ENCODE results near the gene NFKB1. TPM values are rescaled to one million over a fixed set of nuclear protein-coding genes. Genes with fewer than 3 reads are reported as not detected.

The NFKB1 gene
- total and polyA plus RNA-seq, 9 donors: 18.6 to 45.0 (median 36.6) TPM

- Histone ChIP-seq H3K9me3 (no peaks in the 10 kb centered on the region), H3K27ac (no peak overlapping the region), H3K27me3 (no peaks in the 10 kb centered on the region), H3K36me3 (no peaks in the 10 kb centered on the region), H3K4me3 (no peak overlapping the region), H3K4me1 (ENCODE audit: insufficient read depth) (no peaks in the 10 kb centered on the region)
- TF ChIP-seq POLR2A (IDR thresholded peaks at IDR 0.05): no peak
- TF ChIP-seq EP300 (IDR thresholded peaks at IDR 0.05): no peak
- no peak for TF ChIP-seq CTCF (IDR thresholded peaks at IDR 0.05)
- no peak for DNase-seq
- 71 to 79% (median 71%) methylated on average over 4 of the region's 4 CpGs for WGBS, 3 donors
- intact Hi-C loops (cut with DNase I): no loop called here
Measured at GRCh38 chr4:102541697-102542096, 40.5 kb downstream of the NFKB1 start.

- no peak overlapping the region for H3K4me3 ChIP-seq
- H3K9me3 ChIP-seq: no peaks in the 10 kb centered on the region
- no peaks in the 10 kb centered on the region for H3K36me3 ChIP-seq
- TF ChIP-seq CTCF (IDR thresholded peaks at IDR 0.05): no peak
- no peak for TF ChIP-seq POLR2A (IDR thresholded peaks at IDR 0.05)
- TF ChIP-seq EP300 (IDR thresholded peaks at IDR 0.05): no peak
- H3K4me1 ChIP-seq (ENCODE audit: insufficient read depth): no peaks in the 10 kb centered on the region
- no peak for DNase-seq
- no peak overlapping the region for H3K27ac ChIP-seq
- intact Hi-C loops (cut with DNase I): no loop called here
- no peaks in the 10 kb centered on the region for H3K27me3 ChIP-seq
- 93% methylated on average over 12 of the region's 12 CpGs for WGBS, 3 donors
Measured at GRCh38 chr4:102543030-102543928, 42.1 kb downstream of the NFKB1 start.

GRCh38 chr4:102546635-102547034, 45.5 kb downstream of the NFKB1 start:
- Histone ChIP-seq H3K27me3 (no peaks in the 10 kb centered on the region), H3K9me3 (no peaks in the 10 kb centered on the region), H3K36me3 (no peaks in the 10 kb centered on the region), H3K27ac (no peak overlapping the region), H3K4me1 (ENCODE audit: insufficient read depth) (no peaks in the 10 kb centered on the region), H3K4me3 (no peak overlapping the region)
- TF ChIP-seq EP300 (IDR thresholded peaks at IDR 0.05) (no peak), POLR2A (IDR thresholded peaks at IDR 0.05) (no peak), CTCF (IDR thresholded peaks at IDR 0.05) (no peak)
- no peak for DNase-seq
- intact Hi-C loops (cut with DNase I): no loop called here

- TF ChIP-seq POLR2A (IDR thresholded peaks at IDR 0.05) (no peak), EP300 (IDR thresholded peaks at IDR 0.05) (no peak), CTCF (IDR thresholded peaks at IDR 0.05) (no peak)
- no peaks in the 10 kb centered on the region for H3K36me3 ChIP-seq
- 100% methylated on average over 2 of the region's 2 CpGs for WGBS, 3 donors
- no peak overlapping the region for H3K27ac ChIP-seq
- H3K27me3 ChIP-seq: no peaks in the 10 kb centered on the region
- no peaks in the 10 kb centered on the region for H3K9me3 ChIP-seq
- DNase-seq: no peak
- no peak overlapping the region for H3K4me3 ChIP-seq
- intact Hi-C loops (cut with DNase I): no loop called here
- no peaks in the 10 kb centered on the region for H3K4me1 ChIP-seq (ENCODE audit: insufficient read depth)
Measured at GRCh38 chr4:102547973-102548372, 46.8 kb downstream of the NFKB1 start.
